ENCODE measurements around the gene MTCL1.

Gene MTCL1

DNA sequence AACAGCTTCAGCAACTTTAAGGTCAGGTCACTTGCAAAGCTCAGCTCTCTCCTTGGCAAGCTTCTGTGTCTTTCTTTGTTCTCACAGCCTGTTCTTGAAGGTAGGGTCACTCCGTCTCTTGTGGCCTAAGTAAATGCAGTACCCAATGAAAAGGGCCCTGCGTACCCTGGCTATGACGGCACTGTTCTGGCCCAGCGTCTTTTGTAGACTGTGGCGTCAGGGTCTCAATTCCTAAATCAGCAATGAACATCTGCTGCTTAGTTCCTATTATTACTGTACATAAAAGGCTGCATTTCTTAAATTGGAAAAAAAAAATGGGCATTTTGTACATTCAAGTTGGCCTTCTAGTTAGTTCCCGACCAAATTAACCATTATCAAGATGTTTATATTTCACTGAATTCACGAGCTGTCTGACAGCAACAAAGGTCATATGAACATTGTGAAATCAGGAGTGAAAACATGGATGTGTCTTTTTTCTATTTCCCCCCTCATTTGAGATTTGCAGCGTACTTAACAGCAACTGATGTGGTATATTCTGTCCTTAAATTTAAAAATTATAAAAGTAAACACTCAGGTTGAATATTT is 17.0 kb upstream of the MTCL1 start:
- DNase-seq = no peak

DNA sequence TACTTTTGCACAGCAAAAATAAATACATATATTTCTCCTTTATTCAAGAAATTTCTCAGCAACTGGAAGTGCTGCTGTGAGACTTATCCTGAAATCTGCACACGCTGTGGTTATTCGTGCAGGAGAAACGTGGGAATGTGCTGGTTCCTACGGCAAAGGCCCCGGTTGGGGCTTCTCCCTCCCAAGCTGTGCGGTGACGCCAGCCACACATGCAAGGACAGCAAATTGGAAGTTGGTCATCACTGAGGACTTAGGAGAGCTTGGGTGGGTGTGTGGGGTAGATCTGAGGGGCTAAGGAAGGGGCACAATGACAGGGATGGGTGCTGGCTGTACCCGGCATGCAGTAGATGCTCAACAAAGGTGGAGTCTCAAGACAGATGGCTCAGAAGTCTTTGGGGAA is 16.5 kb upstream of the MTCL1 start:
- DNase-seq = no peak

DNA sequence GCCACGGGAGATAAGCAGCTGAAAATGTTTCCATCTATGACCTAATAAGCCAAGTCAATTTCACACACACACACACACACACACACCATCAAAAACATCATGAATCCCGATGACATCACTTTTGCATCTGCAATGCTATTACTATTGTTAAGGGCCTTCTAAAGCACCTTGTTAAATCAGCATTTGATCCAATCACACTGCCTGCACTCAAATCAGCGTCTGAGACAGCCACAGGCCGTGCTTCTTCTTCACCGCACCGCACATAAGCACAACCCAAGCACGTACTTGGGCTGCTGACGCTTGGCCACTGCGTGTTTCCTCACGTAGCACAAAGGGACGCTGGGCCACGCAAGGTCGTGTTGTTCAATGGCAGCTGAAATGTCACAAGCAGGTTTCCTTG is 15.8 kb upstream of the MTCL1 start:
- no peak for DNase-seq

DNA sequence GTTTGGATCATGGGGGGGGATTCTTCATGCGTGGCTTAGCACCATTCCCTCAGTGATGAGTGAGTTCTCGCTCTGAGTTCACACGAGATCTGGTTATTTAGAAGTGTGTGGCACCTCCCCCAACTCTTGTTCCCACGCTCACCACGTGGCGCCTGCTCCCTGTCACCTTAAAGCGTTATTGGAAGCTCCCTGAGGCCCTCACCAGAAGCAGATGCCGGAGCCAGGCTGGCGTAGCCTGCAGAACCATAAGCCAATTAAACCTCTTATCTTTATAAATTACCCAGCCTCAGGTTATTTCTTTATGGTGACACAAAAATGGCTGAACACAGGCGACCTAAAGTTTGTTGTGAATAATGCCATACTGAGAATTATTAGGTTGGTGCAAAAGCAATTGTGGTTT is 10.5 kb upstream of the MTCL1 start:
- no peak for DNase-seq

DNA sequence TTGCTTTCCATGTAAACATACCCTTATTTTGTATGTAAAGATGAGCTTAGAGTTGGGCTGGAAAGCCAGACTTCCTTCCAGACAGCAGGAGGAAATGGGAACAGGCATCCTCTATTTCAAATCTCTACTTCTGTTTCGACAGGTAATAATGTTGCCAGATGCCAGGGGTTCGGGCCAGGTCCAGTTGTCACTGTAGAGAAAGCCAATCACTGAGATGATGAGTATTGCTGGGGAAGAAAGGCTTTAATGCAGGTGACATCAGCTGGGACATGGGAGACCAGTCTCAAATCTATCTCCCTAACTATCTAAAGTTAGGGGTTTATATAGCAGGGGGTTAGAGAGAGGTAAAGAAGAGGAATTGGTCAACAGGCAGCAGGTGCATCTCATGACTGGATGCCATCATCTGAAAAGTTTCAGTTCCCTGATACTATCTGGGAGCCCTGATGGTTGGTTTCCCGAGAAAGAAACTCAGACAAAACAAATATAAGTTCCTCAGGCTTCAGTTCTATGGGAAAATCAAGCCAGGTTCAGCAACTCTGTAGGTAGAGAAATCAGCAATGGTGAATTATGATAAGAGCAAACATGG is 9.3 kb upstream of the MTCL1 start:
- peak; percentile 71 for DNase-seq

DNA sequence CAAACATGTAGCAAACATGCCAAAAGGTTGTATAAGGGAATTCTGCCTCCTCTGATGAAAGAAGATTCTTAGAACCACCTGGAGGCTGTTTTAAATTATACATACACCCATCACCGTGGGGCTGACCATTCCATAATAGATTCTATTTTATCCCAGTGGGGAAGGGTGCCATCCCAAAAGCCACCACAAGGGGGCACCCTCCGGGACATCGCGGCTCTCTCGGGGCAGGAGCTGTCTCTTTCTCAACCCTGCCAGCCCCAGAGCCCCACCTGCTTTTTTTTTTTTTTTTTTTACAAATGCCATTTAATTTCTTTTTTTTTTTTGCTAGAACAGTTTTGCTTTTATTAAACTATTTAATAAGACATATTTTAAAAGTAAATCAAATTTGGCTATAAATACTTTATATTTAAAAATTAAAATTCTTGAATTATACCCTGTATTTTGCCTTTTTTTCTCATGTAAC is 8.6 kb upstream of the MTCL1 start:
- peak; percentile 81 for DNase-seq

DNA sequence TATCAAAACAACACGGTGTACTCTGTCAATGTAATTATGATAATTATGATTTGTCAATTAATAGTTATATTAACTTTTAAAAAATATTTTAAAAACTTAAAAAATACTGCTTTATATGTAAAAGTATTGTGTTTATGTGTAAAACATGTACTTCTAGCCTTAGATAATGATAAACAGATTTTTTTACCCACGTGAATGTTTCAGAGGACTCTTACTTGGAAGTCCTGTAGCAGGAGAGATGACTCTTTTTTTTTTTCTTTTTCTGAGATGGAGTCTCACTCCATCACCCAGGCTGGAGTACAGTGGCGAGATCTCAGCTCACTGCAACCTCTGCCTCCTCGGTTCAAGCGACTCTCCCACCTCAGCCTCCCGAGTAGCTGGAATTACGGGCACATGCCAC is 6.2 kb upstream of the MTCL1 start:
- no peak for DNase-seq

DNA sequence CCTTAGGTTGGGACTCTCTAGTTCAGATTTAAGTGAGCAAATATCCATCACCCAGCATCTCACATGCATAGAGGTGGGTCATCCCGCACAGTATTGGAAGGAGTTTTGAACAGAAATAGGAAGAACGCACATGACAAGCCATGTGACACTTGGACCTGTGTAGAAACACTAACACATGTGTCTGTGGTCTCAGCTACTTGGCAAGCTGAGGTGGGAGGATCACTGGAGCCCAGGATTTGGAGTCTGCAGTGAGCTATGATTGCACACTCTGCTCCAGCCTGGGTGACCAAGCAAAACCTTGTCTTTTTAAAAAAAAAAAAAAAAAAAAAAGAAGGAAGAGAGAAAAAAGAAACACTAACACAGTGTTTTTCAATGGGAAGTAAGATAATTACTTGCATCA is 5.4 kb upstream of the MTCL1 start:
- DNase-seq = no peak

DNA sequence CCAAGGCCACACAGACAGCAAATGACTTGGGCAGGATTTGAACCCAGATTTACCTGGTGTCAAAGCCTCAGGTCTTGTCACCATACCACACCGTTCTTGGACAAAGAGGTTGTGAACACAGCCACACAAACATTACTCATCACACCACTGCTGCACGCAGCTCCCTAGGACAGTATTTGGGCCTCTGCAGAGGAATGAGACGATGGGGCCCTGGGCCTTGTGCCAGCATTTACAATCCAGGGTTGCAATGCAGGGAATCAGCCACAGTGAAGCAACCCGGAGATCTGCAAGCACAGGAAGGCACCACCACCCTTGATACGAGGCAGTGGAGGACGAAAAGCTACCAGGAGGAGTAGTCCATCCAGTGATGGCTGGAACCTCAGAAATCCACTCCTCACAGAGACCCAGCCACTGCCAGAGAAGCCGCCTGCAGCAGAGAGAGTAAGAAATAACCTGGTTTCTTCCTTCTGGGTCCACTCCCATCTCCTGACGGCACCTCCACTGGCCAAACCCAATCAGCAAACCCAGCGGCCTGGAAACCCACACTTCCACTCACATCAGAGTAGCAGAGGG is 3.7 kb upstream of the MTCL1 start:
- DNase-seq = no peak

DNA sequence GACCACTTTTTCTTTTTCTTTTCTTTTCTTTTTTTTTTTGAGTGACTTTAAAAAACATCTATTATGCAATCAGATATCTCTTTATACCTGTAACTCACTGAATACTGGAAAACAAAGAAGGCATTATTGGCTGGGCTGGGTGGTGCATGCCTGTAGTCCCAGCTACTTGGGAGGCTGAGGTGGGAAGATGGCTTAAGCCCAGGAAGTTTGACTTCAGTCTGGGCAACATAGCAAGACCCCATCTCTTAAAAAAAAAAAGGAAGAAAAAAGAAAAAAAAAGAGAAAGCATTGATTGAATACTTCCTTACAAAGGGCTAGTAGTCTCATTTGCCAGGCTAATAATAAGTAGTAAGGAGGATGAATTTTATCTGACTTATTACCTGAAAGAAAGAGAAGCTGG is 2.7 kb upstream of the MTCL1 start:
- DNase-seq = no peak

DNA sequence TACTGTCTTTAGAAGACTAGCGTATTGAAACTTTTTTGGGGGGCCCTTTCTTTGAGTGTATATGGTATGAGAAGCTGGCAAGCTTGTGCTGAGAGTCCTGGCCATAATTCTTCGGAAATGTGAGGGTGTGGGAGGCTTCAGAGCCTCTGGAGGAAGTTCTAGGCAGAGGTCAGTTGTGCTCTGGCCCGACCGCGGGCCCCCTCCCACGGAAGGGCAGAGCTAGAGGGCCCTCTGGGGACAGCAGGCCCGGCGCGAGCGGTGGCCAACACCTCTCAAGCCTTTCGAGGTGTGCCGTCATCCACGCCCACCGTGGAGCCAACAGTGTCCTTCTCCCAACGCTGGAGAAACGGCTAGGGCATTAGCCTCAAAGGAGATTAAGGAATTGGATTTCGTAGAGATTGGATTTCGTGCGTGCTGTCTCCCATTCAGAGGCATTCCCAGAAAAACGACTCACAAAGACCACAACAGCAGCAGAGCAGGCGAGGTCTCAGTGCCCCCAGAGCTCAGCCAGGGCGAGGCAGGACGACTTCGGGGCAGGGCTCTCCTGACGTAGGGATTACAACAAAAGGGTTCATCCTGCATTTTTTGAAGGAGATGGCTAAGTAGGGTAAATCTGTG is 2.2 kb upstream of the MTCL1 start:
- no peak for DNase-seq

DNA sequence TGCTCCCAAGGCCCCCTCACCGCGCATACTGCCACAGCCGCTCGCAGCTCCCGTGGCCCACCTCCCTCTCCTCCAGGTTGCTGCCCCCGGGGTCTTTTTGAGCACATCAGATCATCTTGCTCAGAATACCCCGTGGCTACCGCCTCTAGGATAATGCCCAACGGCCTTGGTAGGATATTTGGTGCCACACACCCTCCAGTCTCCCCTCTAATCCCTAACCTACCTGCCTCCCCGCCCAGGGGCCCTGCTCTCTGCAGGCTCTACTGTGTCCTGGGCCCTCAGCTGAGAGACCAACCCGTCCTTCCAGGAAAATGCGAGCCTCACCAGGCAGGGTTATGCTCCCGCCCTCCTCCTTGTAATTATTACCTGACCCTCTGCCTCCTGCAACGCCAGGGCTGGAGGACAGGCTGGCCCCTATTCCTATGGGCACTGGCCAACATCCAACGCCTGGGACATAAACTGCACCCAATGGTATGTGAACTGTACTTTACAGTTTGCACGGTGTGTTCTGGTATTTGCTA is 1.5 kb upstream of the MTCL1 start:
- no peak for DNase-seq

DNA sequence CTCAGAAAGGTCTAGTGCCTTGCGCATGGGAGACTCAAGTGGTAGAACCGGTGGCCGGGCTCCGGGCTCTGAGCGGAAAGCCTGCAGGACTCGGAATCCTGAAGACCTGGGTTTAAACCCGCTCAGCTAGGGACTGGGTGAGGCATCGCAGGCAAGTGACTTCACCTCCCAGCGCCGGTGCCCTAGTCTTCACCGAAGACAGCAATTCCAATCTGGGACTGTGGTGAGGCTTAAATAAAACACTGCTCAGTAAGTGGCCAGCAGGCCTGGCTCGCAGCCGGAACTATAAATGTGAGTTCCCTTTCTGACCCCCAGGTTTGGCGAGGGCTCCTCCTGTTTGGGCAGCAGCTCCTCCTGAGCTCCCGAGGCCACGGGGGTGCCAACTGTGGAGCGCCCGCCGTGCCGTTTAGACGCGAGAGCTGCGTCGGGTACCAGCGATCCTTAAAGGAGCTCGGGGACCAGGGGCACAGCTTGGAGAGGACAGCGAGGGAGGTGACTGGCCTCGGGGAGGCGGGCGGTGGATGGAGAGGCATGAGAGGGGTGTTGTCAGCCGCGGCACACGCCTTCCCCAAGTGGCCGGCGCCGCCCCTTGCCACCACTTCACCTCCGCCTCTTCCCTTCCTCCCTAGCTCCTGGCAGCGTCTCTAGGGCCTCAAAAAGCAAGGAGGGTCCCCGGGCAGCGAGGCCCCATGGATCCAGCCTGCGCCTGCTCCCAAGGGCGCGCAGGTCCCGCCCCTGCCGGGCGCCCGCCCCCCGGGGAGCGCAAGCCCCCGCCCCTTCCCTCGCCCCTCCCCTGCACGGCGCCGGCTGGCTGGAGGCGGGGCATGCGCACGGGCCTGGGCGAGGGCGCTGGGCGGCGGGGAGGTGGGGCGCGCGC is 757 bp upstream of the MTCL1 start:
- peak; percentile 93 for DNase-seq

DNA sequence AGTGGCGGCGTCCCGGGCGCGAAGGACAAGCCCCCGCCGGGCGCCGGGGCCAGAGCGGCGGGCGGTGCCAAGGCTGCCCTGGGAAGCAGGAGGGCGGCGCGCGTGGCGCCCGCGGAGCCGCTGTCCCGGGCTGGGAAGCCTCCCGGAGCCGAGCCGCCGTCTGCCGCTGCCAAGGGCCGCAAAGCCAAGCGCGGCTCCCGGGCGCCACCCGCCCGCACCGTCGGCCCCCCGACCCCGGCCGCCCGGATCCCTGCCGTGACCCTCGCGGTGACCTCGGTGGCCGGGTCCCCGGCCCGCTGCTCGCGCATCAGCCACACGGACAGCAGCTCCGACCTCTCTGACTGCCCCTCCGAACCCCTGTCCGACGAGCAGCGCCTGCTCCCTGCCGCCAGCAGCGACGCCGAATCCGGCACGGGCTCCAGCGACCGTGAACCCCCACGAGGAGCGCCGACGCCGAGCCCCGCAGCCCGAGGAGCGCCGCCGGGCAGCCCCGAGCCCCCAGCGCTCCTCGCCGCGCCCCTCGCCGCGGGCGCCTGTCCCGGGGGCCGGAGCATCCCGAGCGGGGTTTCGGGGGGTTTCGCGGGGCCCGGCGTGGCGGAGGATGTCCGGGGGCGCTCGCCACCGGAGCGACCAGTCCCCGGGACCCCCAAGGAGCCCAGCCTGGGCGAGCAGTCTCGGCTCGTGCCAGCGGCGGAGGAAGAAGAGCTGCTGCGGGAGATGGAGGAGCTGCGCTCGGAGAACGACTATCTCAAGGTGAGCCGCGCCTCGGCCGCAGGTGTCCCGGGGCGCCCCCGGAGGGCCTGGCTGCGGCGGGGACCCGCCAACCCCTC is 820 bp downstream of the MTCL1 start:
- peak; percentile 34 for DNase-seq

DNA sequence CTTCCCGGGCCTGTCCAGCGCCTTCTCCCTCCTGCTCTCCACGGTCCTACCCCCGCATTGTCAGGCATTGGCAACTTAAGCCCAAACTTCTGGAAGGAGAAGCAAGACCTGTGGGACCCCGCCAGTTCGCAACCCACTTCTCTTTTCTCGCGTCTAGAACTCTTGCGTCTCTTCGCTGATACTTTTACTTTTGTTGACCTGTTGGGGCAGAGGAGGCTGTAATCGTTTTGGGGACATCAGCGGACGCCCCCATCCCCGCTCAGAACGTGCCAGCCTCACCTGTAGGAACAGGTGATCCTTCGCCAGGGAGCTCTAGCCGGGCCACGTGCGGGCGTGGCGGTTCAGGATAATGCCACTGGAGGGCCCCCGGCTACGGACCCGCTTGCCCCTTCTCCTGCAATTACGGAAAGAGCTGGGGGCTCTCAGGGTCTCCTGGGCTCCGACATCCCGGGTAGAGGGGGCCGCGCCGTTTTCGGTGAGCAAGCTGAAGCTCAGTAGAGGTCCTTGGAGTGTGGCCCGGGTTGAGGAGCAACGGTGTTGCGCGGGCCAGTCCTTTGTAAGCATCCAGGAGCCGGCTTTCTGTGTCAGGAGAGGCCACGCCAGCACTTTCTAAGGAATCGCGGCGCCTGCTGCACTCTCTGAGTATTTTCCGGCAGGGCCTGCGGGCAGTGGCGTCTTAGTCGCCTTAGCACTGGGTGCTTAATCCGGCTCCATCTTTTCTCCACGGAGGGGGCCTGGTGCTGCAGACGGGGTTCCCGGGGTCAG is 1.6 kb downstream of the MTCL1 start:
- peak; percentile 74 for DNase-seq

DNA sequence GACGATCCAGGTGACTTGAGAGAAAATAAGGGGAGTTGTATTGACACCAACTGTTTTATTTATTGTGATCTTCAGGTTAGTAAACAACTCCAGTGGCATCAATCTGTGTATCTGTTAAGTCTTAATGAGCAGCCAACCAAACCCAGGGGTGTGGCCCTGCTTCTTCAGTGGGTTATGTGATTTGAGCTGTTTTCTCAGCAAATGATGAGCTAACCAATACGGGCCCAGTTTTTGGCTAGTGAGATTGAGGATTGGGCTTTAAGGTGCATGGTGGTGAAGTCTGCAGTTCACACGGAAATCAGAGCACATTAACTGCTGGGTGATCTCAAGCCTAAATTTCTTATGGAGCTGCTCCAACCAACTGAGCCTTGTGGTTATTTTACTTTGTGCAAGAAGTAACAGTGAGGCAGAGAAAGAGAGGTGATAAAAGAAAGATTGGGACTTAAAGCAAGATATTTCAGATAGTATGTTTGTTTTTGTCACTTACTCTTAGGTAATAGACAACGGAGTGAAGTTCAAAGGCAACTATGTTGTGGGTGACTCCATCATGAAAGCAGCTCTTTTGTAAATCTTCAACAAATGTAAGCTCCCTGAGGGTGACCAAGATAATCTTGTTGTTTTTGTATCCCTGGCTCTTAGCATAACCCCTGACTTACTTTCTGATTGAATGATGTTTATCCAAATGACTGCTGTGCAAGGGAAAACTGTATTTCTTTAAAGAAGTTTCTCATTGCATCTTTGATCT is 2.4 kb downstream of the MTCL1 start:
- peak; percentile 54 for DNase-seq

DNA sequence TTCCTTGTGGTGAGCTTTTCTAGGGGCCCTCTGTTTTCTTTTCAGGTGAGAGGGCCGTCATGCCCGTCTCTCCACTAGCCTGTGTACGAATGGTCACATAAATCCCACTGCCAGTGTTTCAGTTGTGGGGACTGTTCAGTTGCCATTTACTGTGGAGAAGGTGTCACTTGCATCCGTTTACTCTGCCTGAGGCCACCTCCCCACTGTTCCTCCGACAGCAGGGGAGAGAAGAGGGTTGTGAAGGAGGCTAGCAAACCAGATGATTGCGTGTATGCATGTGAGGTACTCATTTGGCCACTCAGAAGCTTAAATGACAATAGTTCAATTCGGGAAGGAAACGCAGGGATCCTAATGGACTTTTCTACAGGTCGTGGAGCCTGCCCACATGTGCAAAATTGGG is 3.3 kb downstream of the MTCL1 start:
- no peak for DNase-seq

DNA sequence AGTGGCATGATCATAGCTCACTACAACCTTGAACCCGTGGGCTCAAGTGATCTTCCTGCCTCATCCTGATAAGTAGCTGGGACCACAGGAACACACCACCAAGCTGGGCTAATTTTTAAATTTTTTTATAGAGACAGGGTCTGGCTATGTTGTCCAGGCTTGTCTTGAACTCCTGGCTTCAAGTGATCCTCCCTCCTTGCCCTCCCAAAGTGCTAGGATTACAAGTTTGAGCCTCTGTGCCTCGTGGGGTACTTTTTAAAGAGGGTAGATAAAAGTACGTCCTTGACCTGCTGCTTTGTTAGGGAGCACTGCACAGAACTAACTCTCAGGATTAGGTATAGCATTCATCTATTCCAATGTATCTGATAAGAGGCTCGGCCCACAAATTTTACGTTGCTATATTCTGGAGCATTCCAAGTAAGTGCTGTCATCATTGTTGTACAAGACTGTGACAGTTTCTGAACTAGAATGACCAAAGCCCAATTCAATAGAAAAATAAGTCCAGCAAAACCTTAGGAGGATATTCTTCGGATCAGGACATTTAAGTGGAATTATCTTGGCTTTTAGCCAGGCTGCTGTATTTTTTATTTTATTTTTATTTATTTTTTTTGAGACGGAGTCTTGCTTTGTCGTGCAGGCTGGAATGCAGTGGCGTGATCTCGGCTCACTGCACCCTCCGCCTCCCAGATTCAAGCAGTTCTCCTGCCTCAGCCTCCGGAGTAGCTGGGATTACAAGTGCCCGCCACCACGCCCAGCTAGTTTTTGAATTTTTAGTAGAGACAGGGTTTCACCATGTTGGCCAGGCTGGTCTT is 4.1 kb downstream of the MTCL1 start:
- DNase-seq = no peak

DNA sequence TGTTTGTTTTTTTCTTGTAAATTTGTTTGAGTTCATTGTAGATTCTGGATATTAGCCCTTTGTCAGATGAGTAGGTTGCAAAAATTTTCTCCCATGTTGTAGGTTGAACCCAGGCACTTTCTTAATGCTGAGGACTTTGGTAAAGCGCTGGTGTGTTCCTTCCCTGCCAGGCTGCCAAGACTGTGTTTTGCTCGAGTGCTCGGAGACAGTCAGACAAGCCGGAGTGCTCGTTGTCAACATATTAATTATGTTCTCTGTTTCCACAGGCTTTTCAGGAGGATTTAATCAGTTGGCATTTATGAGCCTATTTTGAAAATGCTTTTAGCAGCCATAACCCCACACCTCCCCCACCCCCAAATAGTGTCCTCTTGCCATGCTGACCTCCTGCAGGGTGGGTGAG is 6.4 kb downstream of the MTCL1 start:
- DNase-seq = no peak

DNA sequence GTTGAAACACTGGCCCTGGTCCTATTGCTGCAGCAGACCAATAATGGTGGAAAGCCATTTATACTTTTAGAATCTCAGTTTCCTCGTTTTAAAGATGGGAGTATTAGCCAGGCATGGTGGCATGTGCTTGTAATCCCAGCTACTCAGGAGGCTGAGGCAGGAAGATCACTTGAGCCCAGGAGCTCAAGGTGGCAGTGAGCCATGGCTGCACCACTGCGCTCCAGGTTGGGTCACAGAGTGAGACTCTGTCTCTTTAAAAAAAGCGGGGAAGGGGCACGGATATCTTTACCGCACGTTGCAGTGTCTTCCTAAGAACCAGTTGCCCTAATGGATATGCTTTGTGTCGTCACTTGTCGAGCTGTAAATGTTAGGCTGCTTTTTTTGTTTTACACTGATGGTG is 8.3 kb downstream of the MTCL1 start:
- no peak for DNase-seq

All from RPMI8226 (cell line).